Jurkat, Clone E6-1 (cell line): ENCODE results near the gene HIVEP1.

ENCODE experiments used
- DNase-seq: peaks from one replicate; pipeline ENCODE4 v3.0.0-alpha.2; 2011; ENCODE audit warnings: low read depth, low spot score
- H3K4me3 ChIP-seq: 2 replicates; pipeline ENCODE4 v1.5.1; 2011; ENCODE audit warnings: mild to moderate bottlenecking, low read length, control low read depth, moderate library complexity

The HIVEP1 gene

DNA sequence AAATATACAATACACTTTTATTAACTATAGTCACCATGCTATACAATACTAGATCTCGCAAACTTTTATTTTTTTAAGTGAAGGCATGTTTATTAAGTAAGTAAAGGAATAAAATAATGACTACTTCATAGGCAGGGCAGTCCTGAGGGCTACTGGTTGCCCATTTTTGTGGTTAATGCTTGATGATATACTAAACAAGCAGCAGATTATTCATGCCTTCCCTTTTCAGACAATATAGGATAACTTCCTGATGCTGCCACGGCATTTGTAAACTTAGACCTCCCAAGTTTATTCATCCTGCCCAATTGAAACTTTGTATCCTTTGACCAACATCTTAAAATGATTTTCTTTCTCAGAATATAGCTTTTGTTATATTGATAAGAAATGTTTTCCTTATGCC lies 24.7 kb upstream of the HIVEP1 start:
- no peak for DNase-seq
- no peak overlapping the region for H3K4me3 ChIP-seq

DNA sequence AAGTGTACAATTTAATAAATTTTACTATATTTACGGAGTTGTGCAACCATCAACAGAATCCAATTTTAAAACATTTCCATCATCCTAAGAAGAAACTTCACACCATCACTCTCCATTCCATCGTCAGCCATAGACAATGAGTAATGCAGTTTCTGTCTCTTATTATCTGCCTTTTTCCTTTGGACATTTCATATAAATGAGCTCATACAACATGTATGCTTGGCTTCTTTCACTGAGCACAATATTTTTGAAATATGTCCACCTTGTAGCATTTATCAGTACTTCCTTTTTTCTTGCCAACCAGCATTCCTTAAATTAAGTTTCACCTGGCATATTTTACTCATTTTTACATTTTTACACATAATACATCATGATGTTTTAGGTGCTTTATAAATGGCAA lies 22.7 kb upstream of the HIVEP1 start:
- DNase-seq, result no peak
- no peak overlapping the region for H3K4me3 ChIP-seq

DNA sequence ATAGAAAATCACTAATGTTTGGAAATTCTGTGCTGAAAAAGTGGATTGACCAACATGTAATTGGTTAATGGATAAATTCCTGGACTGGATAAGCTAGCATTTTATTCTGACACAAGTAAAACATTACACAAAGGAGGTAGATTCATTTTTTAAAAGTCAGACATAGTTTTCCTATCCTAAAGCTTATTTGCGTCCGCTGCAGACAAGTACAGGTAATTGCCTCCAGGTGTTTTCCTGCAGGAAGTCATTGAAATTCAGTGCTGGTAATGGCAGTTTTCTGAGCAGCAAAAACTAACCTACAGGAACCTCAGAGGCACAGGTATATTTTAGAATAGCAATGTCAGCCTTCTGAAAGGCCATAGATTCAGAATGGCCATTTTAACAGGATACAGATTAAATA lies 20.0 kb upstream of the HIVEP1 start:
- DNase-seq, result no peak
- H3K4me3 ChIP-seq, result no peak overlapping the region

DNA sequence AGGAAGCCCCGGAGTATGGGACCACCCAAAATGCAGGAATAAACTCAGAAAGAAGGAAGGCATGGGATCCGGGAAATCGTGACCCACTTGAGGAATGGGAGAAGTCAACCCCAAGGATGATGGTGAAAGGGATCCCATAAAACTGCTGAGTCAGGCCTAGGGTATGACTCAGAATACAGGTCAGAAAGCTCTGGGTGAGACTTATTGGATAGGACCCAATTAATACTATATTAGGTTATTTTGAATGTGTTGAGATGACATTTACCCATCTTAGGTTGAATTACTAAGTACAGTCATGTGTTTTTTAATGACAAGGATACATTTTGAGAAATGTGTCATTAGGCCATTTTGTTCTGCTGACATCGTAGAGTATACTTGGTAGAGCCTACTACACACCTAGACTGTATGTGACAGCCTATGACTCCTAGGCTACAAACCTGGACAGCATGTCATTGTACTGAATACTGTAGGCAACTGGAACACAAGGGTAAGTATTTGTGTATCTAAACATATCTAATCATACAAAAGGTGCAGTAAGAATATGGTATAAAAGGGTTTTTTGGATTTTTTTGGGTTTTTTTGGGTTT lies 17.1 kb upstream of the HIVEP1 start:
- no peak overlapping the region for H3K4me3 ChIP-seq
- DNase-seq, result no peak

DNA sequence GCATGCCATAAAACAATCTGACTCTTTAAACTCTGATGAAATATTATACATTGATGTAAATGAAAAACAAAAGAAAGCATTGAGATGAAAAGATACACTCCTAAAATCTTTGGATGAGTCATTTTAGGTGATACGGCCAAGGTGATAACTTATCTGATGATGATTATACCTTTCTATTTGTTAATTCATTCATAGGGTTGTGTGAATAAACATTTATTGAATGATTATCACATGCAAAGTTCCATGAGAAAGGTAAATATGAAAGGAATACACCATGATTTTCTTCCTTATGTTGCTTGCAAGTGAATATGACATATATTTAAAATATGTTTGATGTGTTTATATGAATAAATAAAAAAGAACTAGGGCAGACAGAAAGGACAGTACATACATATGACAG lies 15.4 kb upstream of the HIVEP1 start:
- DNase-seq, result no peak
- H3K4me3 ChIP-seq, result no peak overlapping the region

DNA sequence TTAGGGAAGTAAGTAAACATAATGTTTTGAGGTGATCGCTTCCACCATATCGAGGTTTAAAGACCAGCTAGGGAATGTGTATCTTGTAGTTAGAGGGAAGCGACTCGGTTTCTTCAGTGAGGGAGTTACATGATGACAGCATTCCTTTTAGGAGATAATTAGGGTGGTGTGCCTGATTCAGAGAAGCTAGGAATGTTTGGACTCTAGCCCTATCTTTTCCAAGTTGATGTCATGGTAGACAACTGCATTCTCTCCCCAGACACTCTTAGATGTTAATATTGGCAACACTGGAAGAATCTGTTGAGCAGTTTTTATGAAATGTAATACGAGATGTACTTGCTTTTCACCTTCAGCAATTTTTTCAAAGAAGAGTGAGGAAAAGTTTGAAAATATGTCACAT lies 12.9 kb upstream of the HIVEP1 start:
- H3K4me3 ChIP-seq, result no peak overlapping the region
- DNase-seq, result no peak

DNA sequence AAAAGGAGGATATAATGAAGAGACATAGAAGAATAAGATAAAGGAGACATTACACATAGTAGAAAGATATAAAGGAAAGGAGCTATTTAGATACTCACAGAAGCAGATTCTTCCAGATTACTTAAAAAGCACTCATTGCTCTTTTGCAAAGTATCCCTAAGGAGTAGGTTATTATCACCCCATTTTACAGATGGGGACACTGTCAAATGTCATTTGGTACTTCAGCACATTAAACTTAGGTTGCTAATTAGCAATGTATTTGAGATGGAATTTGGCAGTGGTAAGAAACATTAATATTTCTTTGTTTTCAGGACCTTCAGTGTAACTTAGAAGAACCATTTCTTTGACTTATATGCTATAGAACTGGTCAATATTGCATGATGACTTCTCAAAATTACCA lies 11.9 kb upstream of the HIVEP1 start:
- DNase-seq, result no peak
- no peak overlapping the region for H3K4me3 ChIP-seq

DNA sequence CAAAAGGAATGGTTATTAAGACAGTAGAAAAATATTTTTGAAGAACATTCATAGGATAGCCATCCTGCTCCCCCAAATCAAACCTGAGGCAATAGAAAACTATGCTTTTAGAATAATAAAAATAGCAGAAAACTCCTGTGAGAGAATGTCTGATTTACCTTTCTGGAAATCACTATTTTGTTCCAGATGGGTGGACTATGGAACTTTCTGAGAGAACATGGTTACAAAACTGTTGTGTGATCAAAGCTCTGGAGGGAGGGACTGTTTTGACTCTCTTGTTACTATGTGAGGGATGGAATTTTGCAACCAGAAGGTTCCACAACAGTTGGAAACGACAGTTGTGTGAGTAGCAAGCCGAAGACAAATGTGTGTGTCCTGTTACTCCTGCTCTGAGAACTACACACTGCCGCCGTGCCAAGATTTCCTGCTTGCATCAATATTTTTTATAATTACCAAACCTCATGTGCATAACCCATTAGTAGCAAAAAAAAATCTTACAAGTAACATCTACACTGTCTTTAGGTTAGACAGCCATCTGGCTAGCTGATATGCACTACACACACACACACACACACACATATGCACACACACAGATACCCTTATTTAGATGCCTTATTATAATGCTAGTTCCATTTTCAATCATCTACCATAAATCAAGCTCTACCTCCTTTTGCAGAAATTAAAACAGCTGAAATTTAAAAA lies 11.0 kb upstream of the HIVEP1 start:
- no peak for DNase-seq
- no peak overlapping the region for H3K4me3 ChIP-seq

DNA sequence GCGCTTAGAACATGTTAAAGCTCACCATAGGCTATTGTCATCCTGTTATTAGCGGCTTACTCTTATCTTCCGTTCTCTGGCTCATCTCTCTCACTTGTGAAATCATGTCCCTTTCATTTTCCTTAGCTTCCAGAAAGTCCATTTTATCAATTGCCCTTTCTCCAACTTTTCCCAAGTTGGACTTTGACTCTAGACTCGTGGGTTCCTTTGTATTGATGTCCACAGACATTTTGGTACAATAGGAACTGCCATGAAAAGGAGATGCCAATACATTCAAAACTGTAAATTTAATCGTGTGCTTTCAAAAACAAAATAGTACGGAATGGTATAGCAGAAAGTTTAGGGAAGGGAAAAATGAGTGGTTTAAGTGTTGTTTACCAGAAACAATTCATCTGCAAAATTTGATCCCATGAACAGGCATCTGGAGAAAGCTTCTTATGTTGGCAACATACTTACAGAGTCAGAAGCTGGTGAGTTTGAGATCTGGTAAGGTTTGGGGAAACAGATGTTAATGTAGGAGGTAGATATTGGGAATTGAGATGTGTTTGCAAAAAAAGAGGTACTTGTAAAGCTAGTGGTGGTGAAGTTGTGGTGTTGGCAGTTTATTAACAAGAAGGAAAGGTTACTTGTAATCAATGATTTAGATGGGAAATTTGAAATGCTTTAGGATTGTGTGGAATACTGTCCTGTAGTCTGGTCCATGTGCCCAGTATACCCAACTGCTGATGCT lies 10.2 kb upstream of the HIVEP1 start:
- no peak for DNase-seq
- no peak overlapping the region for H3K4me3 ChIP-seq

DNA sequence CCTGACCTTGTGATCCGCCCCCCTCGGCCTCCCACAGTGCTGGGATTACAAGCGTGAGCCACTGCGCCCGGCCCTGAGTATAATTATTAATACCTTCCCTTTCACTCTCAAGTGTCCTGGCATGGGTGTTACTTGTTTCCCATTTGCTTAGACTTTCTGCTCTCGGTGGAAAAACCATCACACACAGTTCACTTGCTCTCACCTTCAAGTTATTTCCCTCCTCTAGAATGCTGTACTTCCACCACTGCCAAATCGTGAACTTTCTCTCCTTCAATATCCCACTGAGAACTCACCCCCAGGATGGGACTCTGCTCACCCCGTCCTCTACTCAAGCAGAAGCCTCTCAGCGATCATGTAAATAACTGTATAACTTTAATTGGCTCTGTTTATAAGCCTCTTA lies 4.6 kb upstream of the HIVEP1 start:
- H3K4me3 ChIP-seq, result no peak overlapping the region
- no peak for DNase-seq

DNA sequence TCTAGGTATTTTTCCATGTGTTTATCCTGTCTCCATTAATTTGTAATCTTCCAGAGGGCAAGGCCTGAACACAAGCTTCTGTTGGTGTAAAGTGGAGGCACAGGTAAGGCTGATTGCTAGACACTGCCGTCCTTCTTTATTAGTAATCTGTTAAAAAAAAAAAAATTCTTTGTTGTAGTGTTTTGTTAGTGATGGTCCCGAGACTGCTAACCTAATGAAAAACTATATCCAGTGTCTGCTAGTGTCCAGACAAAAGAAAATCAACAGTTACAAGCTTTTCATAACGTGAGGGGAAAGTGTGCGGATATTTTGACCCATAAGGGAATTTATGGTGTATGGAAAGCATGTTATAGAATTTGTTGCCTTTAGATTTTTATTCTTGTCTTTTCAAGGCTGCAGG lies 4.2 kb upstream of the HIVEP1 start:
- H3K4me3 ChIP-seq, result peak overlapping the region; percentile 77
- no peak for DNase-seq

DNA sequence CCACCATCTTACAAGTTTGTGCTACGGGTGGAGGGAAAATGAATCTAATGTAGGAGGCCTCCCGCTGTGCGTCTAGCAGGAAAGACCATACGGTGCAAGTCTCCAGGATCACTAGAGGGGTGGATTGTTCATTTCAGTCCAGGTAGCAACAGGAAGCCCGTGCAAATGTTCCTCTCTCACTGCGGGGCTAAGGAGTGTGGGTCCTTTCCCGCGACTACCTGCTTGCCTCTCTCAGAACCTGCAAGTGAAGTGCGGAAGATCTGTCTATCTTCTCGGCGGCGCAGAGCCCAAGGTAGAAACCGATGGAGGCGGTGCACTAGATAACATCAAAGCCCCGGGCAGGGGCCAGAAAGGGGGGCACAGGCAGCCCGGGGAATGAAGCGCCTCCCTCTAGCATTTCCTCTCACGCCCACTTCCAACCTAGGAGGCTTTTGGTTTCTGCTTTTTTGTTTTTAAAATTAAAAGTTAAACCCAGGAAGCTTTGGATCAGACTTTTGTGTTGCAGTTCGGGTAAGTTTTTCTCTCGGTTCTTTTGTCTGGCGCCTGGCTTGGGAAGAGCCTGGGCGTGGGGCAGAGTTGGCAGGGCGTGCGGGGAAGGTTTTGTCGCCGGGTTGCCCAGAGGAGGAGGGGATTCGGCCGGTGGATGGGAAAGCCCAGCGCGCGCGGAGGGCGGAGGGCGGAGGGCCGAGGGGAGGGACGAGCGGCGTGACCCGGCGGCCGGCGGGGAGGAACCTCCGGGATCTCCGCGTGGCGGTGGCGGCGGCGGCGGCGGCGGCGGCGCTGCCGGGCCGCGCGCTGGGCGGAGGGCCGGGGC lies 3.5 kb upstream of the HIVEP1 start:
- peak; percentile 86 for DNase-seq
- H3K4me3 ChIP-seq, result peak overlapping the region; percentile 77

DNA sequence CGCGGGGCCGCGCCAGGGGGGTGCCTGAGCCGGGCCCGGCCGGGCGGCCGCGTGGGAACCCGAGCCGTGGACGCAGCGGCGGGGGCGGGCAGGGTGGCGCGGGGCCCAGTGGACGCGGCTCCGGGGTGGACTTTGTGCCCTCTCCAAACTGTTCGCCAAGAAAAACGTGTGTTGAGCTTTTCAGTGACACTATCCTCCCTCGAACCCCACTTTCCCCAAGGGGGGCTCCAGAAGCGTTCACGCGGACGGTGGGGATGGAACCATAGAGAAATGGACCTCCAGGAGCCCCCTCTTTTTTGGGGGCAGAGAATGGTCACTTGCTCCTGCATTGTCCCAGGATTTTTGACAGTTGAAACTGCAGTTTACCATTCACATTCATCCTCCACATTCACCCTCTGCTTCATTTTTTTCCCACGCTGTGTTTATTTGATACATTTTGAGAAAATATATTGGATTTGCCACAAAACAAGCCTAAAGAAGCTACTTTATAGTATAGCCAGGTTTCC lies 2.9 kb upstream of the HIVEP1 start:
- no peak for DNase-seq
- peak overlapping the region; percentile 77 for H3K4me3 ChIP-seq

DNA sequence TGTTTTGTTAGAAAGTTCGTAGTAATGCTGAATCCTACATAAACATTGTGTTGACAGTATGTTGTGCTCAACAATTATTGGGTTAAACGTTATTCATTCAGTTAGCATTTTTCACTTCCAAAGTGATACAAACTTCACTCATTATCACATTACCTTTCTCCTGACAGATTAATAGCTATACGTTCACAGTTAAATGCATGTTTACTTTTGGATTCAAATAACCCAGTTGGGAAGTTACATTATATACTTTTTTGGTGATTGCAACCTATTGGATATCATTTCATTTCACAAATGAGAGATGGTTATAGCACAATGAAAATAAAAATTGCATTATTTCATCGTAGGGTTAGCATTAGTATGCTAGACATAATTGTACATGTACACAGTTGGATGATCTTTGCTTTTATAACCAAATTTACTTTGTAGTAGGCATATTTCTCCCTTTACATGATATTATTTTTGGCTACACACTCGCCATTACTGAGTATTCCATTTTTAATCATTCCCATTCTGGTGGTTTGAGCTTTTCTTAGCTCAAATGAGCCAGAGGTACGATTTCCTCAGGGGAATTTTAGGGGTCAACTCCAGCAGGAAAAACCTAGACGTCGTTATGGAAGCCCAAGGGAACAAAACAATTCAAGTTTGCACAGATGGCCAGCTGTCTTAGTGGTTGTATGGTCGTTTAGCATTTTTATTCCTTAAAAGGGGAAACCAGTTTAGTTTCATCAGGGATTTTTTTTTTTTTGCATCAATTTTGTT lies 2.1 kb upstream of the HIVEP1 start:
- peak overlapping the region; percentile 77 for H3K4me3 ChIP-seq
- DNase-seq, result no peak

DNA sequence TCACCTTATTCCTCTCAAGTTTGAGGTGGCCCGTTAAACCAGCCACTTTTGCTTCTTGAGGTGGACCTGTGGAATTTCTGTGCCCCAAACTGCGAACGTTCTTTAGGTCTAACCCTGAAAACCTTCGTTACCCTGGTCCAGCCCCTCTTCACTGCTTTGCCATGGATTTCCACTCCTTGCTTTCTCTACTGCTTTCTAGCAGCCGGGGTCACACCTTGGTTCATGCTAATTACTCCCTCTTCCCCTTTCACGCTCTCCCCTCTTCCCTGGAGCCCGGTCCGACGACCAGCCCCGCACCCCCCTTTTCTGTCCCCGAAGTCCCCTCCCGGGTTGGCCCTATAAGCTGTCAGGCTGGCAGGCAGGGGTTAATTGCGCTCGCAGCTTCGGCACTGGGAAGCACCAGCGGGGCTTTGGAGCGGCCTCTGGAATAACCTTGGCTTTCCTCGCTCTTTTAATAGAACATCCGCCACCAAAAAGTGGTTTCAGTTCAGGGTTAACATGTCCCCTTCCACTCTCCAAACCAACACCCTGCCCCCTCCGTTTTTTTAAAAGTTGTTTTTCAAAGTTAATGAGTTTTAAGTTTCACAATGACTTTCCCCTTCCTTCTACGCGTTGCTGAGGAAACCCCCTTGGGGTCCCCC lies 1.4 kb upstream of the HIVEP1 start:
- H3K4me3 ChIP-seq, result peak overlapping the region; percentile 60
- no peak for DNase-seq

DNA sequence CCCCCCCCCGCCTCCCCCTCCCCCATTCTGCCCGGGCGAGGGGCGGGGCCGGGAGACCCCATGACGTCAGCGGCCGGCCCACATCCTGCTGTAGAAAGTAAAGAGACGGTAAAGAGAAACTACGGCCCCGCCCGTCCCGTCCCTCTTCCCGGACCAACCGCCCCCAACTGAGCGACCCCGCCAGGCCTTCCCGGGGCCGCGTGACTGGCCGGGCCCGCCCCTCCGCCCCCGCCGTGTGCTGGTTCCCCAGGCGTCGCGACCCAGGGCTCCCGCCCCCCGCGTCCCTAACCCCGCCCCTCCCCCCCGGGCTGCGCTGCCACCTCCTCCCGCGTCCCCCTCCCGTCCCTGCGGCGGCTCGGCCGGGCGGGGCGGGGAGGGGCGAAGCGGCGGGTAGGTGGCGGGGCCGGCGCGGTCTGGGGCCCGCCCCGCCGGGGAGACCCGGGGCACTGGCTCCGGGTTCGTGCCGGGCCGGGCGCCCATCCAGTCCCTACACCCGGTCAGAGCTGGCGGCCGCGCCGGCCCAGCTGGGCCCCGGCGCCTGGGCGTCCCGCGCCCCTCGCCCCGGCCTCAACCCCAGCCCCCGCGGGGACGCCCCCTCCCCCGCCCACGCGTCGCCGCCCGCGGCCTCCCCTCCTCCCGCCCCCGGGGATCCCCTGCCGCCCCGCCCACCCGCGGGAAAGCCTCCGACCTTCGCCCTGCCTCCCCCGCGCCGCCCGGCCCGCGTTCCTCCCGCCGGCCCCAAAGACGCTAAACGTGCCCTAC lies 655 bp upstream of the HIVEP1 start:
- DNase-seq, result peak; percentile 90
- H3K4me3 ChIP-seq, result peak overlapping the region; percentile 72

DNA sequence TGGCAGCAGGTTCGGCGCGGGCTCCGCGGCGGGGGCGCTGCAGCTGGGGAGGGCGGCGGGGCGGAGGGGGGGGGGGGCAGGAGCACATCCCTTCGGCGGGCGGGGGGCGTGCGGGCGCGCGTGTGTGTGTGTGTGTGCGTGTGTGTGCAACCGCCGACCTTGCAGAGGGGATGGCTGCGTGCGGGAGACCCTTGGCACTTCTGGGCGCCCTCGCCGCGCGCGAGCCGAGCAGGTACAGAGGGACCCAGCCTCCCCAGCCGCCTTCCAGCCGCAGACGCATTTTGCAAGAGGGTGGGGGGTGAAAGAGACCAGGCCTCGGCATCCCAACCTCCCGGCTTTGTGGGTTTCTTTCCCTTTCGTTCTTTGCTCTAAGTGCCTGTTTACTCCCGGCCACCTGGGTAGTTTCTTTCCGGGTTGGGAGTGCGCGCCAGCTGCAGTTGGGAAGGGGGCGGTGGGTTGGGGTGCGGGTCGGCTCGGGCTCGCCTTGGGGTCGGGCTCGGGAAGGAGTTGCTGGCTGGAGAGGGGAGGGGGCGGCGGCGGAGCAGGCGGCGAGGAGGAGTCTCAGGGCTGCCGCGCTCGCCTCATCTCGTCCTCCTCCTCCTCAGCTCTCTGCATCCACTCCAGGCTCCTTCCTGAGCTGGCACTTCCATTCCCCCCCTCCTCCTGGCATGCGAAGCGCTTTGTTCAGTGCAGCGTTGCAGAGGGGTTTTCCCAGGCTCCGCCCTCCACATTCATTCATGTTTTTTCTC lies 620 bp downstream of the HIVEP1 start:
- peak overlapping the region; percentile 72 for H3K4me3 ChIP-seq
- peak; percentile 17 for DNase-seq
